Measurements from ENCODE around the gene PRSS36. TPM values are rescaled to one million over a fixed set of nuclear protein-coding genes. Genes with fewer than 3 reads are reported as not detected.

The PRSS36 gene
- total RNA-seq, 1 experiment from 2014 or later = 1.3 TPM

DNA sequence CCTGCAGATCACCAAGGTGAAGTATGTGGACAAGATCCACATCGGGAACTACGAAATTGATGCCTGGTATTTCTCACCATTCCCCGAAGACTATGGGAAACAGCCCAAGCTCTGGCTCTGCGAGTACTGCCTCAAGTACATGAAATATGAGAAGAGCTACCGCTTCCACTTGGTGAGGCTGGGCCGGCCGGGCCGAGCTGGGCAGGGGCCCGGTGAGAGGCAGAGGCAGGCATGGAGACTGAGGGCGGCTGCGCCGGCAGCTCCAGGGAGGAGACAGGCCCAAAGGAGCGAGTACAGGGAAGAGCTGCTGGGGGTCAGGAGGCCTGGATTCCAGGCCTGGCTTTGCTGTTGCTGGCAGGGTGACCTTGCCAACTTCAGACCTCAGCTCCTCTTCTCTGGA is 22.7 kb downstream of the PRSS36 start:
- Mint-ChIP-seq H3K27me3 (ENCODE audit: low read depth) (no peaks in the 10 kb centered on the region), H3K27ac (0 out of 2 replicates have a peak overlapping the region, but pooled peaks have one; percentile 60), H3K9me3 (no peaks in the 10 kb centered on the region), H3K4me3 (no peak overlapping the region), H3K36me3 (peaks cover 17% of the 10 kb centered on the region), H3K4me1 (peaks cover 20% of the 10 kb centered on the region)
- no peak for DNase-seq (ENCODE audit: low spot score)
- CTCF ChIA-PET = interaction anchor here (0.6 to 2.1 kb wide), 4 partner anchors 10 to 541 kb away, joined by 3 to 10 read pairs (median 3); partner anchors contain the start of gene KAT8
- POLR2A ChIA-PET = interaction anchor here (1.1 kb wide), 1 partner anchor 10 kb away, joined by 4 read pairs; the partner anchor contains the start of gene KAT8
- TF ChIP-seq GABPB1 (CRISPR knock-in tag; IDR thresholded peaks at IDR 0.05) (no peak), ZNF121 (CRISPR knock-in tag; IDR thresholded peaks at IDR 0.05) (no peak), NR3C1 (CRISPR knock-in tag; conservative IDR thresholded peaks at IDR 0.05; ENCODE audit: low read depth) (no peak), ZNF532 (CRISPR knock-in tag; IDR thresholded peaks at IDR 0.05; ENCODE audit: borderline replicate concordance) (no peak), CREM (CRISPR knock-in tag; IDR thresholded peaks at IDR 0.05) (no peak), SOX15 (CRISPR knock-in tag; IDR thresholded peaks at IDR 0.05) (no peak), ATF3 (CRISPR knock-in tag; conservative IDR thresholded peaks at IDR 0.05) (no peak), CBFB (CRISPR knock-in tag; IDR thresholded peaks at IDR 0.05; ENCODE audit: low read depth) (no peak), RELA (CRISPR knock-in tag; IDR thresholded peaks at IDR 0.05; ENCODE audit: borderline replicate concordance) (no peak), PRRX2 (CRISPR knock-in tag; IDR thresholded peaks at IDR 0.05) (no peak), E2F4 (CRISPR knock-in tag; IDR thresholded peaks at IDR 0.05; ENCODE audit: borderline replicate concordance, low read depth) (no peak), ZNF263 (CRISPR knock-in tag; IDR thresholded peaks at IDR 0.05; ENCODE audit: low read depth) (no peak), OVOL2 (CRISPR knock-in tag; IDR thresholded peaks at IDR 0.05; ENCODE audit: borderline replicate concordance) (no peak), ZNF425 (CRISPR knock-in tag; conservative IDR thresholded peaks at IDR 0.05) (no peak), TP53 (CRISPR knock-in tag; IDR thresholded peaks at IDR 0.05) (no peak), TCF7 (CRISPR knock-in tag; IDR thresholded peaks at IDR 0.05; ENCODE audit: low read depth) (no peak), JUN (CRISPR knock-in tag; IDR thresholded peaks at IDR 0.05) (no peak), PREB (CRISPR knock-in tag; IDR thresholded peaks at IDR 0.05; ENCODE audit: borderline replicate concordance) (no peak)
- TF ChIP-seq, protein P1, sequence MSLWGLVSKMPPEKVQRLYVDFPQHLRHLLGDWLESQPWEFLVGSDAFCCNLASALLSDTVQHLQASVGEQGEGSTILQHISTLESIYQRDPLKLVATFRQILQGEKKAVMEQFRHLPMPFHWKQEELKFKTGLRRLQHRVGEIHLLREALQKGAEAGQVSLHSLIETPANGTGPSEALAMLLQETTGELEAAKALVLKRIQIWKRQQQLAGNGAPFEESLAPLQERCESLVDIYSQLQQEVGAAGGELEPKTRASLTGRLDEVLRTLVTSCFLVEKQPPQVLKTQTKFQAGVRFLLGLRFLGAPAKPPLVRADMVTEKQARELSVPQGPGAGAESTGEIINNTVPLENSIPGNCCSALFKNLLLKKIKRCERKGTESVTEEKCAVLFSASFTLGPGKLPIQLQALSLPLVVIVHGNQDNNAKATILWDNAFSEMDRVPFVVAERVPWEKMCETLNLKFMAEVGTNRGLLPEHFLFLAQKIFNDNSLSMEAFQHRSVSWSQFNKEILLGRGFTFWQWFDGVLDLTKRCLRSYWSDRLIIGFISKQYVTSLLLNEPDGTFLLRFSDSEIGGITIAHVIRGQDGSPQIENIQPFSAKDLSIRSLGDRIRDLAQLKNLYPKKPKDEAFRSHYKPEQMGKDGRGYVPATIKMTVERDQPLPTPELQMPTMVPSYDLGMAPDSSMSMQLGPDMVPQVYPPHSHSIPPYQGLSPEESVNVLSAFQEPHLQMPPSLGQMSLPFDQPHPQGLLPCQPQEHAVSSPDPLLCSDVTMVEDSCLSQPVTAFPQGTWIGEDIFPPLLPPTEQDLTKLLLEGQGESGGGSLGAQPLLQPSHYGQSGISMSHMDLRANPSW (CRISPR knock-in tag; conservative IDR thresholded peaks at IDR 0.05; ENCODE audit: low read depth) = no peak
- TF ChIP-seq, protein P2, sequence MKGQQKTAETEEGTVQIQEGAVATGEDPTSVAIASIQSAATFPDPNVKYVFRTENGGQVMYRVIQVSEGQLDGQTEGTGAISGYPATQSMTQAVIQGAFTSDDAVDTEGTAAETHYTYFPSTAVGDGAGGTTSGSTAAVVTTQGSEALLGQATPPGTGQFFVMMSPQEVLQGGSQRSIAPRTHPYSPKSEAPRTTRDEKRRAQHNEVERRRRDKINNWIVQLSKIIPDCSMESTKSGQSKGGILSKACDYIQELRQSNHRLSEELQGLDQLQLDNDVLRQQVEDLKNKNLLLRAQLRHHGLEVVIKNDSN (CRISPR knock-in tag; IDR thresholded peaks at IDR 0.05) = no peak
- ATAC-seq = no peak
